Measurements from ENCODE around the gene FUT8. TPM values are rescaled to one million over a fixed set of nuclear protein-coding genes. Genes with fewer than 3 reads are reported as not detected.

Gene FUT8
- total RNA-seq, 6 experiments from 2014 or later: 2.6 to 4.9 (median 3.5) TPM

GRCh38 chr14:65536781-65537423, 124.4 kb downstream of the FUT8 start:
- Histone ChIP-seq H3K4me3 (no peak overlapping the region), H3K27ac (no peak overlapping the region), H3K27me3 (no peaks in the 10 kb centered on the region), H3K4me1 (no peaks in the 10 kb centered on the region), H3K9me3 (no peaks in the 10 kb centered on the region), H3K36me3 (no peaks in the 10 kb centered on the region)
- ATAC-seq: no peak
- WGBS (ENCODE audit: insufficient coverage, low coverage, low lambda C conversion rate, missing lambda C conversion rate): 91% methylated on average over 2 of the region's 2 CpGs
- intact Hi-C loops (cut with DNase I): no loop called here
- DNase-seq: no peak
- TF ChIP-seq POLR2A (IDR thresholded peaks at IDR 0.05): no peak
- TF ChIP-seq CTCF (IDR thresholded peaks at IDR 0.05): no peak

- Histone ChIP-seq H3K9me3 (no peaks in the 10 kb centered on the region), H3K4me3 (no peak overlapping the region), H3K27ac (no peak overlapping the region), H3K36me3 (no peaks in the 10 kb centered on the region), H3K4me1 (no peaks in the 10 kb centered on the region), H3K27me3 (no peaks in the 10 kb centered on the region)
- intact Hi-C loops (cut with DNase I): no loop called here
- ATAC-seq: no peak
- TF ChIP-seq POLR2A (IDR thresholded peaks at IDR 0.05) (no peak), CTCF (IDR thresholded peaks at IDR 0.05) (no peak)
- no peak for DNase-seq
- 80% methylated on average over 2 of the region's 2 CpGs for WGBS (ENCODE audit: insufficient coverage, low coverage, low lambda C conversion rate, missing lambda C conversion rate)
Observed at GRCh38 chr14:65548878-65549277, 136.3 kb downstream of the FUT8 start.

- 22% methylated on average over 2 of the region's 2 CpGs for WGBS (ENCODE audit: insufficient coverage, low coverage, low lambda C conversion rate, missing lambda C conversion rate)
- intact Hi-C loops (cut with DNase I): no loop called here
Observed at GRCh38 chr14:65549429-65549828, 136.9 kb downstream of the FUT8 start.

GRCh38 chr14:65550779-65551643, 138.5 kb downstream of the FUT8 start:
- ATAC-seq (no peak), DNase-seq (no peak)
- Histone ChIP-seq H3K9me3 (no peaks in the 10 kb centered on the region), H3K27ac (no peak overlapping the region), H3K4me1 (no peaks in the 10 kb centered on the region), H3K4me3 (no peak overlapping the region), H3K27me3 (no peaks in the 10 kb centered on the region), H3K36me3 (no peaks in the 10 kb centered on the region)
- WGBS (ENCODE audit: insufficient coverage, low coverage, low lambda C conversion rate, missing lambda C conversion rate): 85% methylated on average over 6 of the region's 6 CpGs
- intact Hi-C loops (cut with DNase I): no loop called here
- TF ChIP-seq POLR2A (IDR thresholded peaks at IDR 0.05) (no peak), CTCF (IDR thresholded peaks at IDR 0.05) (no peak)

More at GRCh38 chr14:65549429-65549828, 136.9 kb downstream of the FUT8 start:
- no peak for ATAC-seq
- no peak overlapping the region for H3K4me3 ChIP-seq
- no peak overlapping the region for H3K27ac ChIP-seq
- no peak for TF ChIP-seq CTCF (IDR thresholded peaks at IDR 0.05)
- H3K36me3 ChIP-seq: no peaks in the 10 kb centered on the region
- H3K27me3 ChIP-seq: no peaks in the 10 kb centered on the region
- H3K4me1 ChIP-seq: no peaks in the 10 kb centered on the region
- no peaks in the 10 kb centered on the region for H3K9me3 ChIP-seq
- DNase-seq: no peak
